Sigmoid colon (tissue), 4 donors: ENCODE data around the gene SNRPD3.
"Not testable (repeated sequence)": the region's sequence is repeated elsewhere in the genome, so short reads cannot be mapped to it uniquely, and the experiment has no call there.

Source experiments
- EP300 ChIP-seq, 4 donors: sonication (generic); formaldehyde crosslinking; IDR thresholded peaks; one replicate each; pipeline ENCODE4 v1.6.1; 2017; ENCODE audit warnings: antibody characterized with exemption in 4 of 4
- TF ChIP-seq, protein P1 (sequence below), 4 experiments: fragments of 450-650 bp in 3 of 4; fragments of 200-600 bp in 1 of 4; IDR thresholded peaks; one replicate each; pipeline ENCODE4 v1.5.1; 2016 to 2019; ENCODE audit warnings: antibody characterized with exemption in 4 of 4, mild to moderate bottlenecking in 3 of 4, moderate library complexity in 2 of 4

DNA sequence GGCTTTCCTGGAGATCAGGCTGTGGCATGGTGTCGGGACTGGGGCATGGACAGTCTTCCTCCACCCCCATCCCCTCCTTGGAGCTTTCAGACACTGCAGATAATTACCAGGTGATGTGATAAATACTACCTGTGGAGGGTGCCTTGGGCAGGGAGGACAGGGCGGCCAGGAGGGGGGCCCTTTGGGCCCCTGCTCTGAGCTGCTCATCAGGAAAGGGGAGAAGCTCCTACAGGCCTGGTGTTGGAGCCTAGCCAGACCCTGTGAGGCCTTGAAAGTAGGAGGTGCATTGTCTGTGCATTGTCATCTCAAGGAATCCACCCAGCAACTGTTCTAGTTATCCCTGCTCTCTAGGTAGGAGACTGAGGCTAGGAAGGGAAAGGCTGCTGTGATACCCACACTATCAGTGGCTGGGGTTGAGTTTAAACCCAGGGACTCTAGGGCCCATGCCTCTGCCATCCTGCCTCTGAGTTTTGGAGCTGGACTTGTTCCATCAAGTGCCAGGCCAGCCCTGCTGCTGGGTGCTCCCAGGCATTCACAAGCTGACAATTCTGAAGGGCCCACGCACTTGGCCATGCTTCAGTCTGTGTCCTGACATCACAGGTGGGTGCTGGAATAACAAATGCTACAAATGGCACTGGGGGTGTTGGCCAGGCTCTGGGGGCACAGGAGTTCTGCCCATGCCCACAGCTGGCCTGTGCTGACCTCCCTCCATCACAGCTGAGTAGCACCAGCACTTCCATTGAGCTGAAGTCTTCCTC, 44.3 kb downstream of the SNRPD3 start:
- TF ChIP-seq, protein P1, sequence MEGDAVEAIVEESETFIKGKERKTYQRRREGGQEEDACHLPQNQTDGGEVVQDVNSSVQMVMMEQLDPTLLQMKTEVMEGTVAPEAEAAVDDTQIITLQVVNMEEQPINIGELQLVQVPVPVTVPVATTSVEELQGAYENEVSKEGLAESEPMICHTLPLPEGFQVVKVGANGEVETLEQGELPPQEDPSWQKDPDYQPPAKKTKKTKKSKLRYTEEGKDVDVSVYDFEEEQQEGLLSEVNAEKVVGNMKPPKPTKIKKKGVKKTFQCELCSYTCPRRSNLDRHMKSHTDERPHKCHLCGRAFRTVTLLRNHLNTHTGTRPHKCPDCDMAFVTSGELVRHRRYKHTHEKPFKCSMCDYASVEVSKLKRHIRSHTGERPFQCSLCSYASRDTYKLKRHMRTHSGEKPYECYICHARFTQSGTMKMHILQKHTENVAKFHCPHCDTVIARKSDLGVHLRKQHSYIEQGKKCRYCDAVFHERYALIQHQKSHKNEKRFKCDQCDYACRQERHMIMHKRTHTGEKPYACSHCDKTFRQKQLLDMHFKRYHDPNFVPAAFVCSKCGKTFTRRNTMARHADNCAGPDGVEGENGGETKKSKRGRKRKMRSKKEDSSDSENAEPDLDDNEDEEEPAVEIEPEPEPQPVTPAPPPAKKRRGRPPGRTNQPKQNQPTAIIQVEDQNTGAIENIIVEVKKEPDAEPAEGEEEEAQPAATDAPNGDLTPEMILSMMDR (IDR thresholded peaks at IDR 0.05), result not testable (repeated sequence)
- not testable (repeated sequence) for TF ChIP-seq EP300 (IDR thresholded peaks at IDR 0.05)
